GM23338 (cell line): ENCODE data around the gene RTKN. TPM values are rescaled to one million over a fixed set of nuclear protein-coding genes. Genes with fewer than 3 reads are reported as not detected.
"Not testable (repeated sequence)": the region's sequence is repeated elsewhere in the genome, so short reads cannot be mapped to it uniquely, and the experiment has no call there.

Experiments
- ATAC-seq: fragments of 200-7000 bp; cut with Tn5 transposase; 3 replicates; pipeline ENCODE4 v1.9.1; 2020
- DNase-seq: peaks from one replicate; pipeline ENCODE4 v3.0.0-alpha.2; 2015; ENCODE audit warnings: low spot score
- H2AFZ ChIP-seq: fragments of 200-600 bp; sonication (generic); 2 replicates; pipeline ENCODE4 v1.8.0; 2016; ENCODE audit warnings: antibody characterized with exemption, mild to moderate bottlenecking, moderate library complexity
- H3F3A ChIP-seq: fragments of 200-600 bp; sonication (generic); replicated peaks from 2 replicates; pipeline ENCODE4 v1.8.0; 2017; ENCODE audit warnings: antibody characterized with exemption, mixed run types, low read depth
- H3K27ac ChIP-seq: fragments of 200-600 bp; sonication (generic); 2 replicates; pipeline ENCODE4 v1.6.1; 2016; ENCODE audit warnings: low read depth
- H3K27me3 ChIP-seq: fragments of 200-600 bp; sonication (generic); 2 replicates; pipeline ENCODE4 v1.8.0; 2016; ENCODE audit warnings: mild to moderate bottlenecking, mixed run types, moderate library complexity; ENCODE audit not compliant: insufficient read depth
- H3K36me3 ChIP-seq: fragments of 200-600 bp; sonication (generic); 2 replicates; pipeline ENCODE4 v1.8.0; 2016; ENCODE audit warnings: mild to moderate bottlenecking; ENCODE audit not compliant: insufficient read depth
- H3K4me1 ChIP-seq: fragments of 200-600 bp; sonication (generic); 2 replicates; pipeline ENCODE4 v1.8.0; 2016; ENCODE audit warnings: mild to moderate bottlenecking, moderate library complexity; ENCODE audit not compliant: insufficient read depth
- H3K4me2 ChIP-seq: fragments of 200-600 bp; sonication (generic); 2 replicates; pipeline ENCODE4 v1.7.1; 2017; ENCODE audit warnings: mixed run types
- H3K4me3 ChIP-seq: fragments of 200-600 bp; sonication (generic); 2 replicates; pipeline ENCODE4 v1.6.1; 2016; ENCODE audit warnings: mixed run types
- H3K79me2 ChIP-seq: fragments of 200-600 bp; sonication (generic); replicated peaks from 2 replicates; pipeline ENCODE4 v1.8.0; 2017; ENCODE audit warnings: mild to moderate bottlenecking; ENCODE audit not compliant: insufficient read depth
- H3K9me2 ChIP-seq: fragments of 200-600 bp; sonication (generic); 2 replicates; pipeline ENCODE4 v1.8.0; 2017; ENCODE audit not compliant: insufficient read depth
- H4K20me1 ChIP-seq: fragments of 200-600 bp; sonication (generic); replicated peaks from 2 replicates; pipeline ENCODE4 v1.8.0; 2017; ENCODE audit warnings: mild to moderate bottlenecking; ENCODE audit not compliant: insufficient read depth
- H3K27ac Mint-ChIP-seq: 2 replicates; pipeline ENCODE4 v1.8.0; 2020; ENCODE audit warnings: inconsistent platforms, mild to moderate bottlenecking, moderate library complexity, mixed read lengths
- H3K27me3 Mint-ChIP-seq: 3 replicates; pipeline ENCODE4 v1.8.0; 2022; ENCODE audit warnings: low read depth, mild to moderate bottlenecking, moderate library complexity, mixed read lengths, inconsistent platforms; ENCODE audit not compliant: insufficient read depth, poor library complexity
- H3K36me3 Mint-ChIP-seq: 3 replicates; pipeline ENCODE4 v1.8.0; 2021; ENCODE audit warnings: low read depth, mild to moderate bottlenecking, inconsistent platforms, moderate library complexity, mixed read lengths
- H3K4me1 Mint-ChIP-seq: 3 replicates; pipeline ENCODE4 v1.8.0; 2020; ENCODE audit warnings: mild to moderate bottlenecking, inconsistent platforms, mixed read lengths
- H3K4me3 Mint-ChIP-seq: 3 replicates; pipeline ENCODE4 v1.8.0; 2021; ENCODE audit warnings: moderate library complexity, mild to moderate bottlenecking, inconsistent platforms, mixed read lengths
- H3K9me3 Mint-ChIP-seq: 3 replicates; pipeline ENCODE4 v1.8.0; 2020; ENCODE audit warnings: moderate library complexity, mild to moderate bottlenecking, inconsistent platforms, mixed read lengths
- CREB1 ChIP-seq: fragments of 250-450 bp; sonication (Bioruptor Pico); IDR thresholded peaks from 2 replicates; pipeline ENCODE4 v1.5.0; 2020; ENCODE audit warnings: low read depth, mild to moderate bottlenecking, moderate library complexity
- CTCF ChIP-seq, 2 experiments: fragments of 200-600 bp in 1 of 2; sonication (generic) in 1 of 2; conservative IDR thresholded peaks; 2 replicates each; pipeline versions ENCODE4 v1.5.1 to v1.6.1; 2016 to 2017; ENCODE audit warnings: antibody characterized with exemption in 2 of 2, low read depth in 2 of 2, mild to moderate bottlenecking in 2 of 2, moderate library complexity in 1 of 2
- ETS1 ChIP-seq: IDR thresholded peaks from 2 replicates; pipeline ENCODE4 v1.6.1; 2016; ENCODE audit warnings: antibody characterized with exemption
- EZH2phosphoT487 ChIP-seq: fragments of 200-600 bp; sonication (generic); IDR thresholded peaks from one replicate; pipeline ENCODE4 v1.8.1; 2018; ENCODE audit warnings: antibody characterized with exemption; ENCODE audit not compliant: unreplicated experiment
- NANOG ChIP-seq: IDR thresholded peaks from 2 replicates; pipeline ENCODE4 v1.6.1; 2016; ENCODE audit warnings: antibody characterized with exemption, borderline replicate concordance
- STAT1 ChIP-seq: IDR thresholded peaks from one replicate; pipeline ENCODE4 v1.6.1; 2016; ENCODE audit warnings: antibody characterized with exemption; ENCODE audit not compliant: unreplicated experiment
- ZNF114 ChIP-seq: fragments of 250-450 bp; sonication (Bioruptor Pico); IDR thresholded peaks from 2 replicates; pipeline ENCODE4 v1.5.0; 2020; ENCODE audit warnings: mild to moderate bottlenecking, moderate library complexity
- polyA plus RNA-seq: library from polyadenylated mRNA; unstranded; fragments of >200 nt; fragmentation: Nextera tagmentation; extraction: Ambion mirVana; gene quantifications from 2 replicates; pipeline ENCODE4 v1.2.1, GENCODE V29; 2016
- total RNA-seq: library from RNA; depleted of rRNA; stranded (reverse); fragments of >200 nt; shearing (Covaris generic); gene quantifications from 2 replicates; pipeline ENCODE4 v1.2.3, GENCODE V29; 2014

The RTKN gene
- total and polyA plus RNA-seq, 2 experiments from 2014 or later: 24.5 to 50.0 TPM

- no peak for TF ChIP-seq ETS1
- TF ChIP-seq STAT1: no peak
- no peak for TF ChIP-seq NANOG
These were observed 19.7 kb upstream of the RTKN start (continued) for GRCh38 chr2:74461187-74462053.

- not testable (repeated sequence) for H3K27ac Mint-ChIP-seq, H3K4me2 ChIP-seq
- H3K79me2 ChIP-seq: peaks cover 15% of the 10 kb centered on the region
These were observed 18.4 kb upstream of the RTKN start for GRCh38 chr2:74460187-74460586.

GRCh38 chr2:74459503-74460118, 17.9 kb upstream of the RTKN start:
- Mint-ChIP-seq H3K27ac (peak overlapping the region; percentile 43; the same call in 1 of the 2 replicates), H3K27me3 (peaks cover 31% of the 10 kb centered on the region), H3K4me3 (peak overlapping the region; percentile 94), H3K4me1 (peaks cover 36% of the 10 kb centered on the region), H3K36me3 (peaks cover 17% of the 10 kb centered on the region)
- Histone ChIP-seq H3K79me2 (peaks cover 15% of the 10 kb centered on the region), H3K4me1 (peaks cover 17% of the 10 kb centered on the region), H3K4me3 (peak overlapping the region; percentile 99; the same call in 1 of the 2 replicates), H3K4me2 (peak overlapping the region; percentile 97), H3F3A (peaks cover 12% of the 10 kb centered on the region; the same call in 1 of the 2 replicates)
- H3K9me2 ChIP-seq, H2AFZ ChIP-seq, H3K27me3 ChIP-seq, H3K9me3 Mint-ChIP-seq, DNase-seq, H3K36me3 ChIP-seq, ATAC-seq, H4K20me1 ChIP-seq, H3K27ac ChIP-seq: not testable (repeated sequence)

More at GRCh38 chr2:74460187-74460586, 18.4 kb upstream of the RTKN start:
- H3K9me3 Mint-ChIP-seq, H3K4me3 ChIP-seq, H3K27ac ChIP-seq, H4K20me1 ChIP-seq, H2AFZ ChIP-seq, ATAC-seq, H3K27me3 ChIP-seq, H3K36me3 ChIP-seq, DNase-seq, H3K9me2 ChIP-seq: not testable (repeated sequence)
- Histone ChIP-seq H3K4me1 (peaks cover 17% of the 10 kb centered on the region), H3F3A (peaks cover 12% of the 10 kb centered on the region; the same call in 1 of the 2 replicates)
- Mint-ChIP-seq H3K27me3 (peaks cover 26% of the 10 kb centered on the region), H3K36me3 (peaks cover 17% of the 10 kb centered on the region), H3K4me1 (peaks cover 35% of the 10 kb centered on the region), H3K4me3 (peak overlapping the region; percentile 94; the same call in 2 of the 3 replicates)

GRCh38 chr2:74458938-74459363, 17.2 kb upstream of the RTKN start:
- Histone ChIP-seq H2AFZ (no peak overlapping the region), H3K27ac (peak overlapping the region; percentile 88)
- no peak for DNase-seq
- no peak for TF ChIP-seq CREB1
- TF ChIP-seq CTCF (conservative IDR thresholded peaks at IDR 0.05; ENCODE audit: low read depth in 2 of 2): no peak
- no peak for TF ChIP-seq STAT1
- no peak for TF ChIP-seq ZNF114 (CRISPR knock-in tag)
- TF ChIP-seq EZH2phosphoT487: no peak
- TF ChIP-seq NANOG: no peak

More at GRCh38 chr2:74458938-74459363, 17.2 kb upstream of the RTKN start:
- H3F3A ChIP-seq: peaks cover 12% of the 10 kb centered on the region; the same call in 1 of the 2 replicates
- peaks cover 4% of the 10 kb centered on the region; the same call in 1 of the 2 replicates for H4K20me1 ChIP-seq
- no peaks in the 10 kb centered on the region; the same call in 1 of the 2 replicates for H3K36me3 ChIP-seq
- peak overlapping the region; percentile 97 for H3K4me2 ChIP-seq
- no peaks in the 10 kb centered on the region for H3K27me3 ChIP-seq
- Mint-ChIP-seq H3K4me3 (peak overlapping the region; percentile 94), H3K36me3 (peaks cover 17% of the 10 kb centered on the region), H3K9me3 (no peaks in the 10 kb centered on the region; the same call in 1 of the 3 replicates), H3K4me1 (peaks cover 33% of the 10 kb centered on the region), H3K27ac (peak overlapping the region; percentile 97), H3K27me3 (peaks cover 27% of the 10 kb centered on the region)
- peak overlapping the region; percentile 99 for H3K4me3 ChIP-seq
- peaks cover 10% of the 10 kb centered on the region for H3K79me2 ChIP-seq
- no peak for ATAC-seq
- H3K4me1 ChIP-seq: peaks cover 17% of the 10 kb centered on the region
- H3K9me2 ChIP-seq: no peaks in the 10 kb centered on the region
